Measurements from ENCODE around the gene SND1. TPM values are rescaled to one million over a fixed set of nuclear protein-coding genes. Genes with fewer than 3 reads are reported as not detected.
A peak's percentile ranks its signal among the peaks of the same experiment; 100 is the strongest.

SND1 gene
- total RNA-seq, 1 experiment from 2014 or later, result 274 TPM

DNA sequence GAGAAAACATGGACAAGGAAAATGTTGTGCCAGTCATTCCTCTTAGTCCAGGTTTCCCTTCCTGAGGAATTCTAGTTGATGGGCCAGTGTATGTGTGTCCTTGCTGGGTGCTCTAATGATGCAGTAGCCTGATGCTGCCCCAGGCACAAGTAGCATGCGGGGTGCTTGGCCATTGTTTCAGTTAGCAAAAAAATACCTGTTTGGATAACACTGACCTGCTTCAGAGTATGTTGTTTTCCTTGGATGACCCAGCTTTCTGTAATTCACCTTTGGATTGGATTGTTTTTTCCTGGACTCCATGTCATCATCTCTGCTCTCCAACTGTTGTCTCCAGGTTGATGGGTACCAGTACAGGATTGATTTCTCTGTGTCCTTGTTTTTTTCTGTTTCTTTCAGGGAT lies 169.2 kb downstream of the SND1 start:
- Mint-ChIP-seq H3K27ac (ENCODE audit: unreplicated experiment) (peak overlapping the region; percentile 23), H3K27me3 (ENCODE audit: insufficient read depth, unreplicated experiment) (no peaks in the 10 kb centered on the region), H3K4me1 (ENCODE audit: low read depth, unreplicated experiment) (peaks cover 31% of the 10 kb centered on the region), H3K36me3 (ENCODE audit: insufficient read depth, unreplicated experiment) (peaks cover 21% of the 10 kb centered on the region), H3K9me3 (ENCODE audit: unreplicated experiment) (no peaks in the 10 kb centered on the region), H3K4me3 (ENCODE audit: unreplicated experiment) (no peak overlapping the region)
- intact Hi-C loops (cut with micrococcal nuclease; ENCODE audit: unreplicated experiment), result no loop called here
- ChIA-PET CTCF (no interaction called here), POLR2A (no interaction called here)
- Histone ChIP-seq H3K4me1 (peaks cover 53% of the 10 kb centered on the region), H3K4me3 (ENCODE audit: low read depth, low read length) (no peak overlapping the region), H3K27me3 (replicated peaks; ENCODE audit: control insufficient read depth, insufficient read depth, low read length) (no peaks in the 10 kb centered on the region), H3K36me3 (ENCODE audit: control insufficient read depth, insufficient read depth, low read length) (no peaks in the 10 kb centered on the region), H3K9me3 (no peaks in the 10 kb centered on the region)
- TF ChIP-seq, protein P1, sequence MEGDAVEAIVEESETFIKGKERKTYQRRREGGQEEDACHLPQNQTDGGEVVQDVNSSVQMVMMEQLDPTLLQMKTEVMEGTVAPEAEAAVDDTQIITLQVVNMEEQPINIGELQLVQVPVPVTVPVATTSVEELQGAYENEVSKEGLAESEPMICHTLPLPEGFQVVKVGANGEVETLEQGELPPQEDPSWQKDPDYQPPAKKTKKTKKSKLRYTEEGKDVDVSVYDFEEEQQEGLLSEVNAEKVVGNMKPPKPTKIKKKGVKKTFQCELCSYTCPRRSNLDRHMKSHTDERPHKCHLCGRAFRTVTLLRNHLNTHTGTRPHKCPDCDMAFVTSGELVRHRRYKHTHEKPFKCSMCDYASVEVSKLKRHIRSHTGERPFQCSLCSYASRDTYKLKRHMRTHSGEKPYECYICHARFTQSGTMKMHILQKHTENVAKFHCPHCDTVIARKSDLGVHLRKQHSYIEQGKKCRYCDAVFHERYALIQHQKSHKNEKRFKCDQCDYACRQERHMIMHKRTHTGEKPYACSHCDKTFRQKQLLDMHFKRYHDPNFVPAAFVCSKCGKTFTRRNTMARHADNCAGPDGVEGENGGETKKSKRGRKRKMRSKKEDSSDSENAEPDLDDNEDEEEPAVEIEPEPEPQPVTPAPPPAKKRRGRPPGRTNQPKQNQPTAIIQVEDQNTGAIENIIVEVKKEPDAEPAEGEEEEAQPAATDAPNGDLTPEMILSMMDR (IDR thresholded peaks at IDR 0.05; ENCODE audit: insufficient read depth in 1 of 2, low read depth in 1 of 2, low read length in 1 of 2, severe bottlenecking in 1 of 2, unreplicated experiment in 1 of 2), result no peak
- no peak for DNase-seq
- BruUV-seq (replicated peaks), result no TSS peak

DNA sequence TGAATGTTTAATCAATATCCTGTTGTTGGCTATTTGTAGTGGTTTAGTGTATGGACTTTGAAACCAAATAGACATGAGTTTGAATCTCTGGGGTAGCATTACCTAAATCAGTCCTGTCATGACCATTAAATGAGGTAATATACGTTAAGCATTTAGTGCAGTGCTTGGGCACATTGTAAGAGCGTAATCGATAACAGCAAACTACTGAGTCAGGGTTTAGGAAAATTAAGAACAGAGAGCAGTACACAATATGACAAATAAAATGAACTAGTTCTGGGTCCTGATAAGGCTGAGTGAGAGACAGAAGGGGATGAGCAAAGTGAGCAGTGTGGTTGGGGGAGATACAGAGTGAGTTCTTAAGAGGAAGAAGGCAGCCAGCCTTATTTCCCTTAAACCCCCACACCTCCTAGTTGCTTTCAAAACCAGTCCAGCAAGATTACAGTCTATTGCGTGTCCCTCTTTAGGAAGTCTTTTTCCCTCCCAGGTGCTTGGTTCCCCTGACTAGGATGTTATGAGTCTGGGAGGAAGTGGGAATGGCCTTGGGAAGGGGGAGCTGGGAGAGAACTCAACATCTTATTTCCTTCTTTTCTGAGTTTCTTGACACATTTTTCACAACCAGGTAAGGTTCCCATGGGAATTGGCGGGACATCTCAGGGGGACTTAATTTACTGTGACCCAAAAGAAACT lies 171.0 kb downstream of the SND1 start:
- Histone ChIP-seq H3K4me3 (ENCODE audit: low read depth, low read length) (no peak overlapping the region), H3K9me3 (no peaks in the 10 kb centered on the region), H3K27me3 (replicated peaks; ENCODE audit: control insufficient read depth, insufficient read depth, low read length) (no peaks in the 10 kb centered on the region), H3K36me3 (ENCODE audit: control insufficient read depth, insufficient read depth, low read length) (no peaks in the 10 kb centered on the region), H3K4me1 (peaks cover 45% of the 10 kb centered on the region)
- Mint-ChIP-seq H3K36me3 (ENCODE audit: insufficient read depth, unreplicated experiment) (peaks cover 21% of the 10 kb centered on the region), H3K4me3 (ENCODE audit: unreplicated experiment) (peak overlapping the region; percentile 1), H3K27ac (ENCODE audit: unreplicated experiment) (peak overlapping the region; percentile 65), H3K27me3 (ENCODE audit: insufficient read depth, unreplicated experiment) (no peaks in the 10 kb centered on the region), H3K4me1 (ENCODE audit: low read depth, unreplicated experiment) (peaks cover 31% of the 10 kb centered on the region), H3K9me3 (ENCODE audit: unreplicated experiment) (no peaks in the 10 kb centered on the region)
- DNase-seq, result peak; percentile 41 to 63
- BruUV-seq (replicated peaks), result TSS peak; percentile 47
- TF ChIP-seq, protein P1 (IDR thresholded peaks at IDR 0.05; ENCODE audit: insufficient read depth in 1 of 2, low read depth in 1 of 2, low read length in 1 of 2, severe bottlenecking in 1 of 2, unreplicated experiment in 1 of 2), result no peak
- intact Hi-C loops (cut with micrococcal nuclease; ENCODE audit: unreplicated experiment), result no loop called here
- ChIA-PET CTCF (no interaction called here), POLR2A (no interaction called here)

DNA sequence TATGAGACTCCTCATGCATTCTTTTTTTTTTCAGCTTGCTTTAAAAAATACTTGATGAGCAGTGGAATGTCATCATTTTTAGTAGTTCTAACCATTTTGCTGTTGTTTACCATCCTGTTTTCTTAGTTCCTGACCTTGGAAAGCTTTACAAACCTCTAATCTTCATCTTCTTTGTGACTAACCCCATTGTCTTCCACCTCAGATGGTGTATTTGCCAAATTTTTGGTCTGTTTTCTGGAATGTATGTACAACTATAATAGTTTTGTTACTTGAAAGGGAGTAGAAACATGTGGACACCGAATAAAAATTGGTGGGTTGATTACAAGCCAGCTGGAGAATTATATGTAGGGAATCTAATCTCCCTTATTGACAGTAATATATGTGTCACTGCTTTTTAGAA lies 172.7 kb downstream of the SND1 start:
- DNase-seq, result no peak
- no TSS peak for BruUV-seq (replicated peaks)
- Histone ChIP-seq H3K36me3 (ENCODE audit: control insufficient read depth, insufficient read depth, low read length) (no peaks in the 10 kb centered on the region), H3K4me3 (ENCODE audit: low read depth, low read length) (no peak overlapping the region), H3K27me3 (replicated peaks; ENCODE audit: control insufficient read depth, insufficient read depth, low read length) (no peaks in the 10 kb centered on the region), H3K4me1 (peaks cover 33% of the 10 kb centered on the region), H3K9me3 (no peaks in the 10 kb centered on the region)
- Mint-ChIP-seq H3K4me3 (ENCODE audit: unreplicated experiment) (no peak overlapping the region), H3K36me3 (ENCODE audit: insufficient read depth, unreplicated experiment) (peaks cover 21% of the 10 kb centered on the region), H3K27ac (ENCODE audit: unreplicated experiment) (peak overlapping the region; percentile 9), H3K4me1 (ENCODE audit: low read depth, unreplicated experiment) (peaks cover 24% of the 10 kb centered on the region), H3K9me3 (ENCODE audit: unreplicated experiment) (no peaks in the 10 kb centered on the region), H3K27me3 (ENCODE audit: insufficient read depth, unreplicated experiment) (no peaks in the 10 kb centered on the region)
- POLR2A ChIA-PET, result no interaction called here
- CTCF ChIA-PET, result no interaction called here
- intact Hi-C loops (cut with micrococcal nuclease; ENCODE audit: unreplicated experiment), result no loop called here
- TF ChIP-seq, protein P1 (IDR thresholded peaks at IDR 0.05; ENCODE audit: insufficient read depth in 1 of 2, low read depth in 1 of 2, low read length in 1 of 2, severe bottlenecking in 1 of 2, unreplicated experiment in 1 of 2), result no peak
